MM.1S (cell line): ENCODE data around the gene CRMP1.

Experiments used
- DNase-seq: peaks from one replicate; pipeline ENCODE4 v3.0.0-alpha.2; 2015
- H2AFZ ChIP-seq: fragments of 300-600 bp; sonication (generic); 2 replicates; pipeline ENCODE4 v1.6.0; 2016; ENCODE audit warnings: antibody characterized with exemption, low read length
- H3F3A ChIP-seq: fragments of 300-600 bp; sonication (generic); 2 replicates; pipeline ENCODE4 v1.6.1; 2016; ENCODE audit warnings: mild to moderate bottlenecking, antibody characterized with exemption, low read length, moderate library complexity, mixed read lengths; ENCODE audit not compliant: insufficient read depth
- H3K27ac ChIP-seq: fragments of 300-600 bp; sonication (generic); 2 replicates; pipeline ENCODE4 v1.5.1; 2016; ENCODE audit warnings: mild to moderate bottlenecking, low read length
- H3K27me3 ChIP-seq: fragments of 300-600 bp; sonication (generic); replicated peaks from 2 replicates; pipeline ENCODE4 v1.6.0; 2016; ENCODE audit warnings: low read length; ENCODE audit not compliant: insufficient read depth
- H3K36me3 ChIP-seq: fragments of 300-600 bp; sonication (generic); replicated peaks from 2 replicates; pipeline ENCODE4 v1.6.1; 2016; ENCODE audit warnings: mild to moderate bottlenecking, low read length, mixed read lengths; ENCODE audit not compliant: insufficient read depth
- H3K4me1 ChIP-seq: fragments of 300-600 bp; sonication (generic); 2 replicates; pipeline ENCODE4 v1.6.1; 2016; ENCODE audit warnings: low read length, mixed read lengths
- H3K4me2 ChIP-seq: fragments of 300-600 bp; sonication (generic); 2 replicates; pipeline ENCODE4 v1.6.0; 2016; ENCODE audit warnings: low read depth, low read length
- H3K4me3 ChIP-seq: fragments of 300-600 bp; sonication (generic); 2 replicates; pipeline ENCODE4 v1.5.1; 2016; ENCODE audit warnings: low read length, mixed read lengths
- H3K79me2 ChIP-seq: fragments of 300-600 bp; sonication (generic); 2 replicates; pipeline ENCODE4 v1.6.1; 2016; ENCODE audit warnings: mixed run types, low read length, mixed read lengths
- H3K9ac ChIP-seq: fragments of 300-600 bp; sonication (generic); 2 replicates; pipeline ENCODE4 v1.6.1; 2016; ENCODE audit warnings: low read length, mixed read lengths
- H3K9me2 ChIP-seq: fragments of 300-600 bp; sonication (generic); replicated peaks from 2 replicates; pipeline ENCODE4 v1.6.1; 2016; ENCODE audit warnings: mild to moderate bottlenecking, low read length, mixed read lengths; ENCODE audit not compliant: insufficient read depth
- H3K9me3 ChIP-seq: fragments of 300-600 bp; sonication (generic); replicated peaks from 2 replicates; pipeline ENCODE4 v1.6.1; 2016; ENCODE audit warnings: mild to moderate bottlenecking, low read length, mixed read lengths; ENCODE audit not compliant: insufficient read depth
- H4K20me1 ChIP-seq: fragments of 300-600 bp; sonication (generic); 2 replicates; pipeline ENCODE4 v1.6.1; 2016; ENCODE audit warnings: mild to moderate bottlenecking, low read length, moderate library complexity, mixed read lengths; ENCODE audit not compliant: insufficient read depth
- EZH2 ChIP-seq: fragments of 300-600 bp; sonication (generic); optimal IDR thresholded peaks from 2 replicates; pipeline ENCODE3; 2017; ENCODE audit warnings: low read depth, mild to moderate bottlenecking, antibody characterized with exemption, low read length, mixed read lengths
- EZH2phosphoT487 ChIP-seq: fragments of 300-600 bp; sonication (generic); IDR thresholded peaks from 2 replicates; pipeline ENCODE4 v1.6.1; 2018; ENCODE audit warnings: antibody characterized with exemption, low read length
- TF ChIP-seq, protein P1 (sequence below): fragments of 300-600 bp; sonication (generic); IDR thresholded peaks from 2 replicates; pipeline ENCODE4 v1.5.1; 2016; ENCODE audit warnings: antibody characterized with exemption, low read length, mixed read lengths

CRMP1 gene

GRCh38 chr4:5869966-5870619 lies 22.8 kb downstream of the CRMP1 start:
- DNase-seq, result no peak
- Histone ChIP-seq H4K20me1 (no peaks in the 10 kb centered on the region), H3K27ac (no peak overlapping the region), H3K9ac (no peak overlapping the region), H3K79me2 (no peaks in the 10 kb centered on the region), H3K4me1 (peaks cover 17% of the 10 kb centered on the region), H3K36me3 (no peaks in the 10 kb centered on the region), H3K4me2 (no peak overlapping the region), H3K27me3 (peaks cover 16% of the 10 kb centered on the region; the same call in 1 of the 2 replicates), H3K4me3 (no peak overlapping the region), H3K9me2 (no peaks in the 10 kb centered on the region), H3F3A (peaks cover 16% of the 10 kb centered on the region), H3K9me3 (no peaks in the 10 kb centered on the region), H2AFZ (no peak overlapping the region)
- no peak for TF ChIP-seq EZH2phosphoT487
- TF ChIP-seq EZH2, result no peak
- TF ChIP-seq, protein P1, sequence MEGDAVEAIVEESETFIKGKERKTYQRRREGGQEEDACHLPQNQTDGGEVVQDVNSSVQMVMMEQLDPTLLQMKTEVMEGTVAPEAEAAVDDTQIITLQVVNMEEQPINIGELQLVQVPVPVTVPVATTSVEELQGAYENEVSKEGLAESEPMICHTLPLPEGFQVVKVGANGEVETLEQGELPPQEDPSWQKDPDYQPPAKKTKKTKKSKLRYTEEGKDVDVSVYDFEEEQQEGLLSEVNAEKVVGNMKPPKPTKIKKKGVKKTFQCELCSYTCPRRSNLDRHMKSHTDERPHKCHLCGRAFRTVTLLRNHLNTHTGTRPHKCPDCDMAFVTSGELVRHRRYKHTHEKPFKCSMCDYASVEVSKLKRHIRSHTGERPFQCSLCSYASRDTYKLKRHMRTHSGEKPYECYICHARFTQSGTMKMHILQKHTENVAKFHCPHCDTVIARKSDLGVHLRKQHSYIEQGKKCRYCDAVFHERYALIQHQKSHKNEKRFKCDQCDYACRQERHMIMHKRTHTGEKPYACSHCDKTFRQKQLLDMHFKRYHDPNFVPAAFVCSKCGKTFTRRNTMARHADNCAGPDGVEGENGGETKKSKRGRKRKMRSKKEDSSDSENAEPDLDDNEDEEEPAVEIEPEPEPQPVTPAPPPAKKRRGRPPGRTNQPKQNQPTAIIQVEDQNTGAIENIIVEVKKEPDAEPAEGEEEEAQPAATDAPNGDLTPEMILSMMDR, result no peak

DNA sequence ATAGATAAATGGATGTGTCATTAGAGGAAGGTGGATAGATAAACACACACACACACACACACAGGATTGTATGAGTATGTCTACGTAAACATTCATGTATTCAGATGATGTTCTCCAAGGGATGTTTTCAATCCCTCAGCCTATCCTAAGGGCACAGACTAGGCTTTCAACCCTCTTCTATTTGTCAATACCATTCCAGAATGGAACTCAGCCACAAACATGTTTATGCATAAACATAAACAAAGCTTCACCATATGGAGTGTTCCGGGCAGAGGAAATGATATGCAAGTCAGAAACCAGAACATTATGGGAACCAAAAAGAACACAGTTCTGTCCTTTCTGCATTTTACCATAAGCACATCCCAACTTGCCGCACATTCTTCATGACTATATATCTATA lies 25.0 kb downstream of the CRMP1 start:
- Histone ChIP-seq H3K4me3 (no peak overlapping the region), H3K79me2 (no peaks in the 10 kb centered on the region), H3K4me2 (no peak overlapping the region), H3K27ac (no peak overlapping the region), H3K27me3 (no peaks in the 10 kb centered on the region), H3K4me1 (peaks cover 17% of the 10 kb centered on the region), H3K9me3 (no peaks in the 10 kb centered on the region), H3K9me2 (no peaks in the 10 kb centered on the region), H3K9ac (no peak overlapping the region), H2AFZ (no peak overlapping the region), H3F3A (peaks cover 16% of the 10 kb centered on the region), H4K20me1 (no peaks in the 10 kb centered on the region), H3K36me3 (no peaks in the 10 kb centered on the region)
- no peak for DNase-seq
- no peak for TF ChIP-seq EZH2
- TF ChIP-seq, protein P1, result no peak
- no peak for TF ChIP-seq EZH2phosphoT487

DNA sequence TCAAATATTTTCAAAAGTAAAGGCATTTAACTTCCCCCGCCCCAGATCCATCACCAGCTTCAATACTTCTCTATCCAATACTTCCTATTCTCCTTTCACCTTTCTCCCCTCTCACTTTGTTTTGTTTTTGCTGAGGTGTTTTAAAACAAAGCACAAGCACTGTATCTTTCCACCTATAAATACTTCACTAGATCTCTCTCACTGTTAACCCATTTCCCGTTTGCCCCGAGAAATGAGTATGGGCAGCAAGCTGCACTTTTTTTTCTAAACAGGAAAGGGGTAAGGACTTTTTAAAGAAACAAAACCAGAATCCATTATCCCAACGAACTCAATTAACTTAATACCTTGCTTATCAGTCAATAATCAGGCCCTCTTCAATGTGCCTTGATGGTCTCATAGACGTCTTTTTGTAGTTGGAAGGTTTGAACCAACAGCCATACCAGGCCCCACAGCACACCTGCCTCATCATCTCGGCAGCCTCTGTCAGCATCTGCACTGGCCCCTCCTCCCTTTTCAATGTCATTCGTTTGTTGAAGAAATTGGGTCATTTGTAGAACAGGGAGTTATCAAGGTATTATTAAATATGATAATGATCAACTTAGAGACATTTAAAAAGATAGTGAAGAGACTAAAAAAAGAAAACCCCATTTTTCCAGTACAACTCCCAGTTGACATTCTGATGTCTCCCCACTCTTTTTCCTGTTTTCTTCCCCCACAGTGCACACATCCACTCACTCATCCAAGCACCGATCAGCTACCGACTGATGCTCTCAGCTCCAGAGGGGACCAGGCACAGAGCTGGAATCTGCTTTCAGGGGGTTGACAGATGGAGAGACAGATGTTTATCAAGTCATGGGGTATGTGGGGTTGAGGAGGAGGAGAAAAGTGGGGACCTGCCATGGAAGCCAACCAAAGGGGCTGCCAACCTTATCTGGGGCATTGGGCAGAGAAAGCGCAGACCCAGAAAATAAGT lies 25.8 kb downstream of the CRMP1 start:
- peak overlapping the region; percentile 17; the same call in 1 of the 2 replicates for H3K9ac ChIP-seq
- DNase-seq, result peak; percentile 57
- H3K4me1 ChIP-seq, result peaks cover 17% of the 10 kb centered on the region
- H3K27me3 ChIP-seq, result no peaks in the 10 kb centered on the region
- H2AFZ ChIP-seq, result peak overlapping the region; percentile 39
- H3K27ac ChIP-seq, result peak overlapping the region; percentile 69; the same call in 1 of the 2 replicates
- H3K9me3 ChIP-seq, result no peaks in the 10 kb centered on the region
- TF ChIP-seq EZH2 (no peak), EZH2phosphoT487 (no peak)
- TF ChIP-seq, protein P1, result no peak
- H3K4me2 ChIP-seq, result peak overlapping the region; percentile 60
- no peaks in the 10 kb centered on the region for H3K9me2 ChIP-seq
- H3K4me3 ChIP-seq, result peak overlapping the region; percentile 13; the same call in 1 of the 2 replicates
- no peaks in the 10 kb centered on the region for H3K36me3 ChIP-seq
- no peaks in the 10 kb centered on the region for H3K79me2 ChIP-seq
- H4K20me1 ChIP-seq, result no peaks in the 10 kb centered on the region
- peaks cover 16% of the 10 kb centered on the region for H3F3A ChIP-seq
